ENCODE data around the gene ZNF277.

DNA sequence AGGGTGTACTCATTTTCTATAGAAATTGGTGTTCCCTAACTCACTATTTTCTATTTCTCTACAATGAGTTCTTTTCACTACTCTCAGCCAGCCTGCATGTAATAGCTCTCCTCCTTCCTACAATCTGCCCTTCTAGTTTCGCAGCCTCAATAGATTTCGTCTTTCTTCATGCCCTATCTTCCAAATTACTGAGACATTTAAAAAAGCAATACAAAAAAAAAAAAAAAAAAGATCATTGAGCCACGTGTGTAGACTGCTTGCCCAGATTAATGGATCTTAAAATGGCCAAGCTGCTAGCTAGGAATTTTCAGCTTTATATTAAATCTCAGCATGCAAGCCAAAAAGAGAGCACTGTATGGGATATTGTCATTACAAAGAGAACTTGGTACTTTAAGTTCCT lies 55.5 kb downstream of the ZNF277 start:
- TF ChIP-seq TCF7L2 (IDR thresholded peaks at IDR 0.05; ENCODE audit: low read depth, low read length) (no peak), POLR2AphosphoS5 (IDR thresholded peaks at IDR 0.05; ENCODE audit: low read depth, low read length) (no peak), REST (IDR thresholded peaks at IDR 0.05; ENCODE audit: insufficient read depth in 1 of 2, low read depth in 2 of 2, low read length in 1 of 2) (no peak), SIN3A (IDR thresholded peaks at IDR 0.05; ENCODE audit: borderline replicate concordance, insufficient read depth, low read depth, low read length) (no peak)
- TF ChIP-seq, protein P1, sequence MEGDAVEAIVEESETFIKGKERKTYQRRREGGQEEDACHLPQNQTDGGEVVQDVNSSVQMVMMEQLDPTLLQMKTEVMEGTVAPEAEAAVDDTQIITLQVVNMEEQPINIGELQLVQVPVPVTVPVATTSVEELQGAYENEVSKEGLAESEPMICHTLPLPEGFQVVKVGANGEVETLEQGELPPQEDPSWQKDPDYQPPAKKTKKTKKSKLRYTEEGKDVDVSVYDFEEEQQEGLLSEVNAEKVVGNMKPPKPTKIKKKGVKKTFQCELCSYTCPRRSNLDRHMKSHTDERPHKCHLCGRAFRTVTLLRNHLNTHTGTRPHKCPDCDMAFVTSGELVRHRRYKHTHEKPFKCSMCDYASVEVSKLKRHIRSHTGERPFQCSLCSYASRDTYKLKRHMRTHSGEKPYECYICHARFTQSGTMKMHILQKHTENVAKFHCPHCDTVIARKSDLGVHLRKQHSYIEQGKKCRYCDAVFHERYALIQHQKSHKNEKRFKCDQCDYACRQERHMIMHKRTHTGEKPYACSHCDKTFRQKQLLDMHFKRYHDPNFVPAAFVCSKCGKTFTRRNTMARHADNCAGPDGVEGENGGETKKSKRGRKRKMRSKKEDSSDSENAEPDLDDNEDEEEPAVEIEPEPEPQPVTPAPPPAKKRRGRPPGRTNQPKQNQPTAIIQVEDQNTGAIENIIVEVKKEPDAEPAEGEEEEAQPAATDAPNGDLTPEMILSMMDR (IDR thresholded peaks at IDR 0.05) = no peak
